Measurements from ENCODE around the gene SPIRE1. TPM values are rescaled to one million over a fixed set of nuclear protein-coding genes. Genes with fewer than 3 reads are reported as not detected.

SPIRE1 gene
- total RNA-seq, 2 donors from 2014 or later = 21.9 to 23.6 TPM

DNA sequence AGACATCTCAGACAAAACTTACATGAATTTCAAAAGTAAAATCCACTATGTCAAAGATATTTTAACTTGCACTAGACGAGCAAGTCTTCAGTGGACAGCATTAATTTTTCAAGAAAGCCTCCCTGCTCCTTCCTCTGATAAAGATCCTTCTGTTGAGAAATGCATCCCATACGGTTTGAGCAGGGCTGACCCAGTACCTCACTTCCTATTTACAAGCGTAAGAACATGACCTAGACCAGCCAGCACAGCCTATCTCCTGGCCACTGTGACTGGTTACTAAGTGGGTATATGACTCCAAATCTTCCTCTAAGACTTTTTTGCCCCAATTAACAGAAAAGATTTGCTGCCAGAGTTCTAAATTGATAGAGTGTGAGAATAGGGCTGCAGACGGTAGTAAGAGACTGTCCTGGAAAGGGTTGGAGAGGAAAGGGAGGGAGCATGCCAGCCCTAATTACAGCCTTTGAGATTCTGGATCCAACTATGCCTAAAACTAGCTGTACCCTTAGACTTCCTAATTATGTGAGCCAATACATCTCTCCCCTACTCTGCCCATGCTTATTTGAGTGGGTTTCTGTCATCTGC lies 141.8 kb downstream of the SPIRE1 start:
- intact Hi-C loops (cut with DNase I) = no loop called here
- H3K27ac ChIP-seq = no peak overlapping the region
- WGBS = 72% methylated on average over 4 of the region's 4 CpGs

DNA sequence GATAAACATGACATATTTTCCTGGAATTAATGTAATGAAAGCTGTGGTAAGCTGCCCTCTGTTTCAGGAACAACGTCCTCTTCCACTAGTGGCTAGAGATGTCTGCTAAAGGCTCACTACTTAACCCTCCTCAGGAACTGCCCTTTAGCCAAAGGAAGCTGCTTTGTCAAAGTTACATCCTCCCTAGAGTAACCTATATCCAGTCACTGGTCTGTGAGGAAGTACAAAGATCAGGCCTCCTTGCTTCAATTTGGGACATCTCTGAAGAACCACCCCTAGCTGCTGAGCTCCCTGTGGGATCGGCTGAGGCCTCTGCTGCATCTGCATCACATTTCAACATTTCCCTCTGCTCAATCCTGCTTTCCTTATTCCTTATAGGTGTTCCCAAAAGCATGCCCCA lies 142.4 kb downstream of the SPIRE1 start:
- Histone ChIP-seq H3K9me3 (no peaks in the 10 kb centered on the region), H3K27ac (no peak overlapping the region), H3K4me1 (replicated peaks) (no peaks in the 10 kb centered on the region), H3K4me3 (no peak overlapping the region), H3K36me3 (no peaks in the 10 kb centered on the region), H3K27me3 (replicated peaks; ENCODE audit: insufficient read depth) (no peaks in the 10 kb centered on the region)
- WGBS = 87% methylated on average over 2 of the region's 2 CpGs
- no peak for DNase-seq (ENCODE audit: low spot score)
- intact Hi-C loops (cut with DNase I) = no loop called here
- TF ChIP-seq POLR2A (IDR thresholded peaks at IDR 0.05) (no peak), POLR2AphosphoS5 (IDR thresholded peaks at IDR 0.05) (no peak)
- TF ChIP-seq, protein P1, sequence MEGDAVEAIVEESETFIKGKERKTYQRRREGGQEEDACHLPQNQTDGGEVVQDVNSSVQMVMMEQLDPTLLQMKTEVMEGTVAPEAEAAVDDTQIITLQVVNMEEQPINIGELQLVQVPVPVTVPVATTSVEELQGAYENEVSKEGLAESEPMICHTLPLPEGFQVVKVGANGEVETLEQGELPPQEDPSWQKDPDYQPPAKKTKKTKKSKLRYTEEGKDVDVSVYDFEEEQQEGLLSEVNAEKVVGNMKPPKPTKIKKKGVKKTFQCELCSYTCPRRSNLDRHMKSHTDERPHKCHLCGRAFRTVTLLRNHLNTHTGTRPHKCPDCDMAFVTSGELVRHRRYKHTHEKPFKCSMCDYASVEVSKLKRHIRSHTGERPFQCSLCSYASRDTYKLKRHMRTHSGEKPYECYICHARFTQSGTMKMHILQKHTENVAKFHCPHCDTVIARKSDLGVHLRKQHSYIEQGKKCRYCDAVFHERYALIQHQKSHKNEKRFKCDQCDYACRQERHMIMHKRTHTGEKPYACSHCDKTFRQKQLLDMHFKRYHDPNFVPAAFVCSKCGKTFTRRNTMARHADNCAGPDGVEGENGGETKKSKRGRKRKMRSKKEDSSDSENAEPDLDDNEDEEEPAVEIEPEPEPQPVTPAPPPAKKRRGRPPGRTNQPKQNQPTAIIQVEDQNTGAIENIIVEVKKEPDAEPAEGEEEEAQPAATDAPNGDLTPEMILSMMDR (IDR thresholded peaks at IDR 0.05) = no peak

More for the DNA sequence above, 141.8 kb downstream of the SPIRE1 start:
- DNase-seq (ENCODE audit: low spot score) = no peak
- no peaks in the 10 kb centered on the region for H3K36me3 ChIP-seq
- no peaks in the 10 kb centered on the region for H3K27me3 ChIP-seq (replicated peaks; ENCODE audit: insufficient read depth)
- no peak overlapping the region for H3K4me3 ChIP-seq
- no peaks in the 10 kb centered on the region for H3K9me3 ChIP-seq
- no peak for TF ChIP-seq POLR2AphosphoS5 (IDR thresholded peaks at IDR 0.05)
- TF ChIP-seq, protein P1 (IDR thresholded peaks at IDR 0.05) = no peak
- TF ChIP-seq POLR2A (IDR thresholded peaks at IDR 0.05) = no peak
- H3K4me1 ChIP-seq (replicated peaks) = no peaks in the 10 kb centered on the region

GRCh38 chr18:12507007-12507406 lies 150.9 kb downstream of the SPIRE1 start:
- H3K27ac ChIP-seq = no peak overlapping the region
- H3K27me3 ChIP-seq (replicated peaks; ENCODE audit: insufficient read depth) = no peaks in the 10 kb centered on the region
- H3K9me3 ChIP-seq = no peaks in the 10 kb centered on the region
- TF ChIP-seq, protein P1 (IDR thresholded peaks at IDR 0.05) = no peak
- TF ChIP-seq POLR2AphosphoS5 (IDR thresholded peaks at IDR 0.05) (no peak), POLR2A (IDR thresholded peaks at IDR 0.05) (no peak)
- no peak overlapping the region for H3K4me3 ChIP-seq
- 91% methylated on average over 5 of the region's 5 CpGs for WGBS
- intact Hi-C loops (cut with DNase I) = no loop called here
- DNase-seq (ENCODE audit: low spot score) = no peak
- no peaks in the 10 kb centered on the region for H3K36me3 ChIP-seq
- no peaks in the 10 kb centered on the region for H3K4me1 ChIP-seq (replicated peaks)

DNA sequence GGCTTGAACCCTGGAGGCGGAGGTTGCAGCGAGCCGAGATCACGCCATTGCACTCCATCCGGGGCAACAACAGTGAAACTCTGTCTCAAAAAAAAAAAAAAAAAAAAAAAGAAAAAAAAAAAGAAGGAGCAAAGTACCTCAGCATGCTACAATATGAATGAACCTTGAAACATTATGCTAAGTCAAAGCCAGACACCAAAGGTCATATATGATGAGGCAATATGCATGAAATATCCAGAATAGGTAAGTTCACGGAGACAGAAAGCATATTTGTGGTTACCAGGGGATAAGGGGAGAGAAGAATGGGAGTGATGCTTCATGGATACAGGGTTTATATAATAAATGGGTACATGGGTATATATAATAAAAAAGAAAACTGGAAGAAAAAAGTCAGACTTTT lies 156.9 kb downstream of the SPIRE1 start:
- TF ChIP-seq POLR2AphosphoS5 (IDR thresholded peaks at IDR 0.05) = no peak
- TF ChIP-seq, protein P1 (IDR thresholded peaks at IDR 0.05) = no peak
- TF ChIP-seq POLR2A (IDR thresholded peaks at IDR 0.05) = no peak
- DNase-seq (ENCODE audit: low spot score) = no peak
- Histone ChIP-seq H3K27me3 (replicated peaks; ENCODE audit: insufficient read depth) (no peaks in the 10 kb centered on the region), H3K9me3 (no peaks in the 10 kb centered on the region), H3K4me1 (replicated peaks) (no peaks in the 10 kb centered on the region), H3K36me3 (no peaks in the 10 kb centered on the region), H3K4me3 (no peak overlapping the region), H3K27ac (no peak overlapping the region)
- 98% methylated on average over 6 of the region's 6 CpGs for WGBS
- intact Hi-C loops (cut with DNase I) = no loop called here

DNA sequence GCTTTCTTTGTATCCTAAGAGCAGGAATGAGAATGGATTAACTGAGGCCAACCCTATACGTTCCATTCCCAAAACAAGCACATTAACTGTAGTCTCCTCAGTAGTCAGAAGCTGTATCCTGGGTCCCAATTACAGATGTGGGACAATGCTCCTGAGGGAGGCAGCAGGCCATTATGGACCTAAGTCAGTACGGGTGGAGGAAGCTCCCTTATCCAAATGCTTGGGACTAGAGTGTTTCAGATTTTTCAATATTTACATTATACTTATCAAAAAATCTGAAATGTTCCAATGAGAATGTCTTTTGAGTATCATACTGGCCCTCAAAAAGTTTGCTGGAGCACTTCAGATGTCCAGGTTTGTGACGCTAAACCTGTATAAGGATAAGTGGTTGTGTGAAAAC lies 160.1 kb downstream of the SPIRE1 start:
- H3K9me3 ChIP-seq = no peaks in the 10 kb centered on the region
- H3K4me1 ChIP-seq (replicated peaks) = no peaks in the 10 kb centered on the region
- no peak for TF ChIP-seq POLR2A (IDR thresholded peaks at IDR 0.05)
- TF ChIP-seq POLR2AphosphoS5 (IDR thresholded peaks at IDR 0.05) = no peak
- TF ChIP-seq, protein P1 (IDR thresholded peaks at IDR 0.05) = no peak
- WGBS = 78% methylated on average over 3 of the region's 3 CpGs
- no peak overlapping the region for H3K27ac ChIP-seq
- DNase-seq (ENCODE audit: low spot score) = no peak
- intact Hi-C loops (cut with DNase I) = no loop called here
- H3K4me3 ChIP-seq = no peak overlapping the region
- H3K27me3 ChIP-seq (replicated peaks; ENCODE audit: insufficient read depth) = no peaks in the 10 kb centered on the region
- H3K36me3 ChIP-seq = no peaks in the 10 kb centered on the region

Data from prostate gland (tissue), 2 donors.